Right lobe of liver (tissue), 6 donors: ENCODE results near the gene KCNN1. TPM values are rescaled to one million over a fixed set of nuclear protein-coding genes. Genes with fewer than 3 reads are reported as not detected.

Experiments
- ATAC-seq, 4 donors: fragments of 200-7000 bp; cut with Tn5 transposase; one replicate each; pipeline ENCODE4 v1.9.1; 2020; ENCODE audit warnings: mild to moderate bottlenecking in 4 of 4, moderate library complexity in 4 of 4
- DNase-seq, 3 donors: peaks; one replicate each; pipeline ENCODE4 v3.0.0-alpha.2; 2020
- H3K27ac ChIP-seq, 3 donors: fragments of 200-600 bp; one replicate each; pipeline ENCODE4 v1.8.0; 2022
- H3K27me3 ChIP-seq, 2 donors: fragments of 200-600 bp; one replicate each; pipeline ENCODE4 v1.8.0; 2022
- H3K36me3 ChIP-seq, 4 donors: fragments of 200-600 bp; sonication (generic) in 1 of 4; one replicate each; pipeline versions ENCODE4 v1.5.1 to v1.8.0; 2017 to 2022; ENCODE audit warnings: control low read depth in 1 of 4
- H3K4me1 ChIP-seq, 4 donors: fragments of 200-600 bp; sonication (generic) in 1 of 4; one replicate each; pipeline versions ENCODE4 v1.5.1 to v1.8.0; 2017 to 2022; ENCODE audit warnings: control low read depth in 1 of 4
- H3K4me3 ChIP-seq, 3 donors: fragments of 200-600 bp; one replicate each; pipeline ENCODE4 v1.8.0; 2022
- H3K9me3 ChIP-seq, 4 donors: fragments of 200-600 bp; sonication (generic) in 1 of 4; one replicate each; pipeline versions ENCODE4 v1.5.1 to v1.8.0; 2017 to 2022; ENCODE audit warnings: control low read depth in 1 of 4
- POLR2A ChIP-seq: fragments of 450-650 bp; IDR thresholded peaks from one replicate; pipeline ENCODE4 v1.6.1; 2017; ENCODE audit warnings: antibody characterized with exemption, mild to moderate bottlenecking
- WGBS: methylation state at CpG from one replicate; pipeline ENCODE4 v1.1.6; 2018; ENCODE audit warnings: low coverage, low lambda C conversion rate; ENCODE audit not compliant: insufficient coverage; ENCODE audit errors: missing lambda C conversion rate; 5-methylcytosine and 5-hydroxymethylcytosine counted together
- intact Hi-C, 2 donors: fragments of 100-400 bp; cut with DNase I; formaldehyde crosslinking; loops; one replicate each; pipeline versions ENCODE4 v1.11.2 to v1.14.1; 2022
- total RNA-seq, 6 experiments: library from RNA; depleted of rRNA in 2 of 6; stranded (reverse); fragments of >200 nt in 2 of 6; fragmentation: NEBNext Ultra II Directional in 3 of 6; extraction: Animal tissue kit (Norgen Biotek cat#: 25700) in 3 of 6; gene quantifications; one replicate each; pipeline versions ENCODE4 v1.1.0 to v1.2.4, GENCODE V29; 2016 to 2023
- TF ChIP-seq, protein P1 (sequence below), 4 donors: fragments of 200-600 bp in 3 of 4; fragments of 450-650 bp in 1 of 4; IDR thresholded peaks; one replicate each; pipeline versions ENCODE4 v1.5.1 to v1.8.0; 2016 to 2022; ENCODE audit warnings: antibody characterized with exemption in 4 of 4, mild to moderate bottlenecking in 2 of 4
- donor health status: DM: no; HTN: yes; CAD: no.
- donor health status: DM: no; HTN: no; CAD: no.
- donor health status: DM: no; HTN: no; CAD: no.
- donor health status: DM: no; HTN: yes; CAD: no.
- donor health status: DM: no; HTN: yes; CAD: no.

Gene KCNN1
- total RNA-seq, 6 experiments from 2014 or later, result not detected

DNA sequence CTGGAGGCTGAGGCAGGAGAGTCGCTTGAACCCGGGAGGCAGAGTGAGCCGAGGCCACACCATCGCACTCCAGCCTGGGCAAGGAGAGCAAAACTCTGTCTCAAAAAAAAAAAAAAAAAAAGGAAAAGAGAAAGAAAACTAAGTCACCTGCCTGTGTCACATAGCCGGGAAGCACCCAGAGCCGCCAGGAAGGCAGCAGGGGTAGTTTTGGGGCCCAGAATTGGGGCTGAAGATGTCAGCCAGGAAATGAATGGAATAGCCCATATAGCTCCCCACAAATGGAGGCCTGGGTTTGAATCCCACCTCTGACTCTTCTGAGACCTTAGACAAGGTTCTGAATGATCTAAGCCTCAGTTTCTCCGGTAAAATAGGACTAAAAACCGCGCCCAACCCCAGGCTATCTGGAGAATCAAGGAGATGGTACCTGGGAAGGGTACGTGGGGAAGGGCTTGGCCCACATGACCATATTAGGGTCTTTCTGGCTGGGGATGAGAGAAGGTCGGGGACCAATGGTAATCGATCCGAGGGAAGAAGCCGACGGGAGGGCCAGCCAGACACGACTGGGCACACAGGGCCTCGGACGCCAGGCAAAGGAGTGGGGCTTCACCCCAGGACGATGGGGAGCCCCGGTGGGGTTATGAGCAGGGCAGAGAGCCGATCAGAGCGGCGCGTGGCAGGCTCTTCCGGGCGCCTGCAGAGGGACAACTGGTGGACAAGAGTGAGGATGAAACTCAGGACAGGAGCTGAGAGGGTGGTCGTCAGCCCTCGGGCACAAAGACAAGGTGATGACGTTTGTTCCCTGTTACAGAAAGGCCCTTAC lies 19.7 kb upstream of the KCNN1 start:
- no peak overlapping the region for H3K27ac ChIP-seq
- no peaks in the 10 kb centered on the region for H3K9me3 ChIP-seq
- 4% methylated on average over 19 of the region's 29 CpGs for WGBS
- ATAC-seq (peak; percentile 39 to 55 (median 47)), DNase-seq (no peak)
- H3K4me1 ChIP-seq, result peaks cover 0 to 5% (median 0%) of the 10 kb centered on the region in 4 donors
- intact Hi-C loops, result loop anchor here in 1 of 2 donors (10.0 kb wide), 1 partner anchor 118 kb away; no protein-coding TSS in a partner anchor
- no peak for TF ChIP-seq POLR2A
- TF ChIP-seq, protein P1, sequence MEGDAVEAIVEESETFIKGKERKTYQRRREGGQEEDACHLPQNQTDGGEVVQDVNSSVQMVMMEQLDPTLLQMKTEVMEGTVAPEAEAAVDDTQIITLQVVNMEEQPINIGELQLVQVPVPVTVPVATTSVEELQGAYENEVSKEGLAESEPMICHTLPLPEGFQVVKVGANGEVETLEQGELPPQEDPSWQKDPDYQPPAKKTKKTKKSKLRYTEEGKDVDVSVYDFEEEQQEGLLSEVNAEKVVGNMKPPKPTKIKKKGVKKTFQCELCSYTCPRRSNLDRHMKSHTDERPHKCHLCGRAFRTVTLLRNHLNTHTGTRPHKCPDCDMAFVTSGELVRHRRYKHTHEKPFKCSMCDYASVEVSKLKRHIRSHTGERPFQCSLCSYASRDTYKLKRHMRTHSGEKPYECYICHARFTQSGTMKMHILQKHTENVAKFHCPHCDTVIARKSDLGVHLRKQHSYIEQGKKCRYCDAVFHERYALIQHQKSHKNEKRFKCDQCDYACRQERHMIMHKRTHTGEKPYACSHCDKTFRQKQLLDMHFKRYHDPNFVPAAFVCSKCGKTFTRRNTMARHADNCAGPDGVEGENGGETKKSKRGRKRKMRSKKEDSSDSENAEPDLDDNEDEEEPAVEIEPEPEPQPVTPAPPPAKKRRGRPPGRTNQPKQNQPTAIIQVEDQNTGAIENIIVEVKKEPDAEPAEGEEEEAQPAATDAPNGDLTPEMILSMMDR (IDR thresholded peaks at IDR 0.05), result no peak
- H3K36me3 ChIP-seq, result no peaks in the 10 kb centered on the region
- H3K4me3 ChIP-seq, result peak overlapping the region; percentile 65 to 79 (median 78)
- H3K27me3 ChIP-seq, result peaks cover 0 to 7% of the 10 kb centered on the region in 2 donors

- H3K9me3 ChIP-seq, result no peaks in the 10 kb centered on the region
- 1% methylated on average over 13 of the region's 92 CpGs for WGBS
- TF ChIP-seq, protein P1 (IDR thresholded peaks at IDR 0.05), result no peak
- no peak for TF ChIP-seq POLR2A
- ATAC-seq, result peak; percentile 79 to 94 (median 86)
- H3K4me3 ChIP-seq, result peak overlapping the region; percentile 65 to 79 (median 78)
- peak; percentile 90 to 94 (median 93) for DNase-seq
- H3K27ac ChIP-seq, result no peak overlapping the region
- intact Hi-C loops, result loop anchor here in 1 of 2 donors (10.0 kb wide), 1 partner anchor 117 kb away; no protein-coding TSS in a partner anchor
- no peaks in the 10 kb centered on the region for H3K36me3 ChIP-seq
- peaks cover 0 to 5% (median 0%) of the 10 kb centered on the region in 4 donors for H3K4me1 ChIP-seq
- H3K27me3 ChIP-seq, result peaks cover 6 to 14% of the 10 kb centered on the region in 2 donors
Observed at GRCh38 chr19:17947815-17948513, 18.9 kb upstream of the KCNN1 start.

DNA sequence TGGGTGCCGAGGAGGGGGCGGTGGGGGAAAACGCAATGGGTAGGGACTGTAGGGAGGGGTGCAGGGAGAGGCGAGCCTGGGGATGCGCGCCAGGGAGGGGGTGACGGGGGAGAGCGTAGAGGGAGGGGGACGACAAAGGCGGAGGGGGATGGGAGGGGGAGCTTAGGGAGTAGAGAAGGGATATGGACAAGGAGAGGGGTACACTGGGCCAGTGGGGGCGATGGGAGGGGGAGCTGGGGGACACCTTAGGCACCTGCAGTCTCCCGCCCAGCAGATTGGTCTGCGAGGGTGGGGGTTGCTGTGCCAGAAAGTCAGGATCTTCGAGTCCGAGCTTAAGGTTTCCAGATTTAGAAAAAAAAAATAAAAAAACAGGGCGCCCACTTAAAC lies 18.4 kb upstream of the KCNN1 start:
- intact Hi-C loops, result loop anchor here in 1 of 2 donors (10.0 kb wide), 1 partner anchor 116 kb away; no protein-coding TSS in a partner anchor
- H3K27ac ChIP-seq, result no peak overlapping the region
- WGBS, result under 1% methylated on average over 15 of the region's 16 CpGs
- DNase-seq (no peak), ATAC-seq (no peak)
- peaks cover 0 to 5% (median 0%) of the 10 kb centered on the region in 4 donors for H3K4me1 ChIP-seq
- H3K4me3 ChIP-seq, result peak overlapping the region in 2 of 3 donors; percentile 78 to 79
- no peaks in the 10 kb centered on the region for H3K9me3 ChIP-seq
- peaks cover 8 to 18% of the 10 kb centered on the region in 2 donors for H3K27me3 ChIP-seq
- TF ChIP-seq POLR2A, result no peak
- TF ChIP-seq, protein P1 (IDR thresholded peaks at IDR 0.05), result no peak
- H3K36me3 ChIP-seq, result no peaks in the 10 kb centered on the region

DNA sequence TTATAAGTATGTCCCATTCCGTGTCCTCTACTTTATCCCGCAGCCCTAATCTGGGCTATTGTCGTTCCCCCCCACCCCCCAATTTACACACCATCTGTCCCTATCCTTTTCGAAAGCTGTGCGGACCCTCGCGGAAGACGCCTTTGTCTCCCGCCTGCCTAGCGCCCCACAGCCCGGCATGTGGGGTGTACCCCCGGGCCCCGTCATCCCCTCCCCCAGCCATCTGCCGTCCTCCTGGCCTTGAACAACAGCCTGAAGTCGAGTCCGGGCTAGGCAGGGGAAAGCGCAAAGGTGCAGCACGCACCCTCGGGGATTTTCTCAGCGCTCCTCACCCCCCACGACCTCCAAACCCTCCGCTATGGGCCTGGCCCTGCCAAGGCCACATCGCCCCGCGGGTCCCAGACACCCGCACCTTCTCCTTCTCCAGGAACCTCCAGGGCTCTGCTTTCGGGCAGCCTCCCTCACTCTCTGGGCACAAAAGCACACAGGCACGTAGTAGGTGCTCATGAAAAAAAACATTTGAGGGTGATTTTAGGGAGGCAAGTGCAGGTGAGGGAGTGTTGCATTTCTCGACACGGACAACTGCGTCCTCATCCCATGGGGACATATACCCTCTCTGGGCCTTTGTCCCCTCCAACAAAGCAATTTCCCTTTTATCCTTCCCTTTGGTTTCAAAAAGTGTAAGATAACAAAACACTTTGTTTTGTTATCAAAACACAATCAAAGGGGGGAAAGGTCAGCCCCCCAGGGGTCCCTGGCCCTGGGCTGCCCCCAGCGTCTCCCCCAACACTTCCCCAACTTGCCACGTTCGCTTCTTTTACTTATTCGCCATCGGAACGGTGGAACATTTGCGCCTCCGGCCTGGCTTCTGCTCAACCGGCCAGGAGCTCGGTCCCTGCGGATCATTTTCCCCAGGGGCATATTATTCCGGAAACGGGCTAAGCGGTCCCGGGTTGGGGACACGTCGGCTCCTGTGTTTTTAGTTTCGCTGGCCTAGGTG lies 17.7 kb upstream of the KCNN1 start:
- H3K9me3 ChIP-seq, result no peaks in the 10 kb centered on the region
- H3K4me1 ChIP-seq, result peaks cover 0 to 5% (median 0%) of the 10 kb centered on the region in 4 donors
- no peak overlapping the region for H3K27ac ChIP-seq
- no peak for TF ChIP-seq POLR2A
- TF ChIP-seq, protein P1 (IDR thresholded peaks at IDR 0.05), result no peak
- ATAC-seq (no peak), DNase-seq (no peak)
- intact Hi-C loops, result loop anchor here in 1 of 2 donors (10.0 kb wide), 1 partner anchor 116 kb away; no protein-coding TSS in a partner anchor
- H3K27me3 ChIP-seq, result peaks cover 8 to 18% of the 10 kb centered on the region in 2 donors
- H3K4me3 ChIP-seq, result no peak overlapping the region
- H3K36me3 ChIP-seq, result no peaks in the 10 kb centered on the region
- WGBS, result 8% methylated on average over 37 of the region's 49 CpGs
